Ishikawa (cell line): ENCODE measurements around the gene CMTM7.

Experiments
- CEBPB ChIP-seq: IDR thresholded peaks from 2 replicates; pipeline ENCODE4 v1.6.1; 2012
- EGR1 ChIP-seq: IDR thresholded peaks from 2 replicates; pipeline ENCODE4 v1.6.1; 2012
- EP300 ChIP-seq: IDR thresholded peaks from 2 replicates; pipeline ENCODE4 v1.6.1; 2012; ENCODE audit warnings: borderline replicate concordance
- FOXM1 ChIP-seq: IDR thresholded peaks from 2 replicates; pipeline ENCODE4 v1.6.1; 2012; ENCODE audit warnings: low read depth, borderline replicate concordance
- NFIC ChIP-seq: IDR thresholded peaks from 2 replicates; pipeline ENCODE4 v1.6.1; 2012
- RAD21 ChIP-seq: IDR thresholded peaks from 2 replicates; pipeline ENCODE4 v1.6.1; 2012; ENCODE audit warnings: low read depth
- TAF1 ChIP-seq: IDR thresholded peaks from 2 replicates; pipeline ENCODE4 v1.6.1; 2012; ENCODE audit warnings: low read depth, mild to moderate bottlenecking
- TCF12 ChIP-seq: IDR thresholded peaks from 2 replicates; pipeline ENCODE4 v1.6.1; 2012; ENCODE audit warnings: low read depth
- TEAD4 ChIP-seq: IDR thresholded peaks from 2 replicates; pipeline ENCODE4 v1.6.1; 2012
- YY1 ChIP-seq: IDR thresholded peaks from 2 replicates; pipeline ENCODE4 v1.6.1; 2012; ENCODE audit warnings: low read depth
- TF ChIP-seq, protein P1 (sequence below): IDR thresholded peaks from 2 replicates; pipeline ENCODE4 v1.6.1; 2012
- TF ChIP-seq, protein P2 (sequence below): IDR thresholded peaks from 2 replicates; pipeline ENCODE4 v1.6.1; 2012; ENCODE audit warnings: low read depth, mild to moderate bottlenecking
- TF ChIP-seq, protein P3 (sequence below): IDR thresholded peaks from 2 replicates; pipeline ENCODE4 v1.6.1; 2012

DNA sequence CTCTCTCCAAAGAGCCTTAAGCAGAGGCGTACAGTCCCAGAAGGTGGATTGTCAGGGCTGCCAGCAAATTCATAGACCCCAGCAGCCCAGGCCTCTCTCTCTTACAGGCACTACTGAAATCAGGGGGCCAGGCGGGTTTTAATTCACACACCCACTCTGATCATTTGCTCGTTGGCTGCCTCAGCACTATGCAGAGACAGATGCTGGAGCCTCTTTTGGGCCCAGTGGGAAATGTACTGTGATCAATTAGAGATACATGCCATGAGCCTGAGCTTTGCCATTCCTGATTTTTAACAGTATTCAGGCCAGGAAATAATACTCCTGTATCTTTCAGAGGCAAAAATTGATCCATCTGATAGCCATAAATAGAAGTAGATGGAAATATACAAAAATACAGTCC is 58.0 kb downstream of the CMTM7 start:
- no peak for TF ChIP-seq NFIC
- TF ChIP-seq TEAD4 = no peak
- no peak for TF ChIP-seq YY1
- TF ChIP-seq RAD21 = no peak
- TF ChIP-seq, protein P1, sequence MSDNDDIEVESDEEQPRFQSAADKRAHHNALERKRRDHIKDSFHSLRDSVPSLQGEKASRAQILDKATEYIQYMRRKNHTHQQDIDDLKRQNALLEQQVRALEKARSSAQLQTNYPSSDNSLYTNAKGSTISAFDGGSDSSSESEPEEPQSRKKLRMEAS = no peak
- TF ChIP-seq, protein P2, sequence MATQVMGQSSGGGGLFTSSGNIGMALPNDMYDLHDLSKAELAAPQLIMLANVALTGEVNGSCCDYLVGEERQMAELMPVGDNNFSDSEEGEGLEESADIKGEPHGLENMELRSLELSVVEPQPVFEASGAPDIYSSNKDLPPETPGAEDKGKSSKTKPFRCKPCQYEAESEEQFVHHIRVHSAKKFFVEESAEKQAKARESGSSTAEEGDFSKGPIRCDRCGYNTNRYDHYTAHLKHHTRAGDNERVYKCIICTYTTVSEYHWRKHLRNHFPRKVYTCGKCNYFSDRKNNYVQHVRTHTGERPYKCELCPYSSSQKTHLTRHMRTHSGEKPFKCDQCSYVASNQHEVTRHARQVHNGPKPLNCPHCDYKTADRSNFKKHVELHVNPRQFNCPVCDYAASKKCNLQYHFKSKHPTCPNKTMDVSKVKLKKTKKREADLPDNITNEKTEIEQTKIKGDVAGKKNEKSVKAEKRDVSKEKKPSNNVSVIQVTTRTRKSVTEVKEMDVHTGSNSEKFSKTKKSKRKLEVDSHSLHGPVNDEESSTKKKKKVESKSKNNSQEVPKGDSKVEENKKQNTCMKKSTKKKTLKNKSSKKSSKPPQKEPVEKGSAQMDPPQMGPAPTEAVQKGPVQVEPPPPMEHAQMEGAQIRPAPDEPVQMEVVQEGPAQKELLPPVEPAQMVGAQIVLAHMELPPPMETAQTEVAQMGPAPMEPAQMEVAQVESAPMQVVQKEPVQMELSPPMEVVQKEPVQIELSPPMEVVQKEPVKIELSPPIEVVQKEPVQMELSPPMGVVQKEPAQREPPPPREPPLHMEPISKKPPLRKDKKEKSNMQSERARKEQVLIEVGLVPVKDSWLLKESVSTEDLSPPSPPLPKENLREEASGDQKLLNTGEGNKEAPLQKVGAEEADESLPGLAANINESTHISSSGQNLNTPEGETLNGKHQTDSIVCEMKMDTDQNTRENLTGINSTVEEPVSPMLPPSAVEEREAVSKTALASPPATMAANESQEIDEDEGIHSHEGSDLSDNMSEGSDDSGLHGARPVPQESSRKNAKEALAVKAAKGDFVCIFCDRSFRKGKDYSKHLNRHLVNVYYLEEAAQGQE = no peak
- TF ChIP-seq EP300 = no peak
- no peak for TF ChIP-seq EGR1
- TF ChIP-seq, protein P3, sequence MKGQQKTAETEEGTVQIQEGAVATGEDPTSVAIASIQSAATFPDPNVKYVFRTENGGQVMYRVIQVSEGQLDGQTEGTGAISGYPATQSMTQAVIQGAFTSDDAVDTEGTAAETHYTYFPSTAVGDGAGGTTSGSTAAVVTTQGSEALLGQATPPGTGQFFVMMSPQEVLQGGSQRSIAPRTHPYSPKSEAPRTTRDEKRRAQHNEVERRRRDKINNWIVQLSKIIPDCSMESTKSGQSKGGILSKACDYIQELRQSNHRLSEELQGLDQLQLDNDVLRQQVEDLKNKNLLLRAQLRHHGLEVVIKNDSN = no peak
- TF ChIP-seq TCF12 = no peak
- TF ChIP-seq TAF1 = no peak
- TF ChIP-seq FOXM1 = no peak
- no peak for TF ChIP-seq CEBPB
